Upper lobe of left lung (tissue), 4 donors: ENCODE results near the gene DNAJB2.

Experiments
- EP300 ChIP-seq, 4 donors: sonication (generic); formaldehyde crosslinking; IDR thresholded peaks; one replicate each; pipeline ENCODE4 v1.5.1; 2017; ENCODE audit warnings: antibody characterized with exemption in 4 of 4, control low read depth in 2 of 4
- POLR2A ChIP-seq, 4 donors: fragments of 450-650 bp; IDR thresholded peaks; one replicate each; pipeline ENCODE4 v1.5.1; 2016 to 2017; ENCODE audit warnings: antibody characterized with exemption in 4 of 4, mild to moderate bottlenecking in 2 of 4

DNA sequence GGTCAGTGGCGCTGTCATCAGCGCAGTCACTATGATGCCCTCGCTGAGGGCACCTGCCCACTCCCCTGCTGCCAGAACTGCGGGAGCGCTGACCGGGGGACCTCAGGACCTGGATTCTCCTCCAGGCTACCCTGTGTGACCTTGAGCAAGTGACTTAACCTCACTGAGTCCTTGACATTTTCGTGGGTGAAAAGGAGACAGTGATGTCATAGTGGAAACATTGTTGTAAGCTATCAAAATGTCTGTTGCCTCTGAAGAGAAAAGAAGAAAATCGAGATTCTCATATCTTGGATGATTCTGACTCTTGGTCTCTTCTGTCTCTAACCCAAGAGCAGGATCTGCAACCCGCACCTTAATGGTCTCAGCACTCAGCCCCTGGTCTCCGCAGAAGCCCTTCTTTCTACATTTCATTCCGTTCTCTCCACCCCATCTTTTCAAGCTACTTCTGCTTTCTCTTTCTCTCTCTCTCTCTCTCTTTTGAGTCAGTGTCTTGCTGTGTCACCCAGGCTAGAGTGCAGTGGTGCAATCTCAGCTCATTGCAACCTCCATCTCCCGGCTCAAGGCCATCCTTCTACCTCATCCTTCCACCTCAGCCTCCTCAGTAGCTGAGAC, 24.5 kb upstream of the DNAJB2 start:
- TF ChIP-seq POLR2A (IDR thresholded peaks at IDR 0.05) (no peak), EP300 (IDR thresholded peaks at IDR 0.05) (no peak)
